H9 (cell line): ENCODE data around the gene MAD1L1. TPM values are rescaled to one million over a fixed set of nuclear protein-coding genes. Genes with fewer than 3 reads are reported as not detected.

ENCODE experiments used
- DNase-seq: peaks from one replicate; pipeline ENCODE4 v3.0.0-alpha.2; 2017
- H2AFZ ChIP-seq: one replicate; pipeline ENCODE4 v1.6.1; 2013; ENCODE audit warnings: mild to moderate bottlenecking, low read length, control low read depth, moderate library complexity
- H2AK5ac ChIP-seq: 2 replicates; pipeline ENCODE4 v1.6.1; 2013; ENCODE audit warnings: low read length, control low read depth, mixed read lengths; ENCODE audit not compliant: insufficient read length
- H2BK120ac ChIP-seq: one replicate; pipeline ENCODE4 v1.6.1; 2013; ENCODE audit warnings: low read depth, mild to moderate bottlenecking, low read length, control low read depth, inconsistent platforms; ENCODE audit not compliant: poor library complexity, severe bottlenecking
- H2BK12ac ChIP-seq: 2 replicates; pipeline ENCODE4 v1.6.1; 2013; ENCODE audit warnings: low read length, control low read depth, mixed read lengths, low read depth; ENCODE audit not compliant: insufficient read length
- H2BK15ac ChIP-seq: 2 replicates; pipeline ENCODE4 v1.6.1; 2013; ENCODE audit warnings: low read depth, low read length, control low read depth
- H2BK20ac ChIP-seq: one replicate; pipeline ENCODE4 v1.6.1; 2013; ENCODE audit warnings: low read depth, mild to moderate bottlenecking, low read length, control low read depth, inconsistent platforms; ENCODE audit not compliant: poor library complexity, severe bottlenecking
- H2BK5ac ChIP-seq: 2 replicates; pipeline ENCODE4 v1.6.1; 2013; ENCODE audit warnings: low read length, control low read depth, mixed read lengths; ENCODE audit not compliant: insufficient read length
- H3K14ac ChIP-seq: 2 replicates; pipeline ENCODE4 v1.6.1; 2013; ENCODE audit warnings: low read length, control low read depth; ENCODE audit not compliant: insufficient read depth
- H3K18ac ChIP-seq: 2 replicates; pipeline ENCODE4 v1.6.1; 2013; ENCODE audit warnings: low read depth, mild to moderate bottlenecking, mixed read lengths, low read length, control low read depth; ENCODE audit not compliant: insufficient read length
- H3K23ac ChIP-seq: 2 replicates; pipeline ENCODE4 v1.6.1; 2013; ENCODE audit warnings: low read length, control low read depth, mixed read lengths, low read depth; ENCODE audit not compliant: insufficient read length
- H3K23me2 ChIP-seq: 2 replicates; pipeline ENCODE4 v1.6.1; 2013; ENCODE audit warnings: low read depth, mild to moderate bottlenecking, mixed read lengths, low read length, control low read depth; ENCODE audit not compliant: insufficient read length, poor library complexity, severe bottlenecking
- H3K27ac ChIP-seq: 2 replicates; pipeline ENCODE4 v1.5.1; 2013; ENCODE audit warnings: low read length, control low read depth, mixed read lengths, low read depth; ENCODE audit not compliant: insufficient read length
- H3K27me3 ChIP-seq: 2 replicates; pipeline ENCODE4 v1.6.1; 2013; ENCODE audit warnings: low read length, control low read depth, inconsistent platforms; ENCODE audit not compliant: insufficient read depth
- H3K4ac ChIP-seq: 2 replicates; pipeline ENCODE4 v1.6.1; 2013; ENCODE audit warnings: low read depth, mild to moderate bottlenecking, control low read depth, inconsistent platforms, low read length, moderate library complexity
- H3K4me1 ChIP-seq: 2 replicates; pipeline ENCODE4 v1.6.1; 2013; ENCODE audit warnings: low read length, control low read depth, inconsistent platforms; ENCODE audit not compliant: insufficient read depth
- H3K4me2 ChIP-seq: 2 replicates; pipeline ENCODE4 v1.6.1; 2013; ENCODE audit warnings: low read length, control low read depth, mixed read lengths; ENCODE audit not compliant: insufficient read length, insufficient read depth
- H3K56ac ChIP-seq: 2 replicates; pipeline ENCODE4 v1.6.1; 2013; ENCODE audit warnings: low read depth, mild to moderate bottlenecking, mixed read lengths, low read length, control low read depth; ENCODE audit not compliant: insufficient read length
- H3K79me1 ChIP-seq: 2 replicates; pipeline ENCODE4 v1.6.1; 2013; ENCODE audit warnings: low read depth, mild to moderate bottlenecking, moderate library complexity, low read length, control low read depth, inconsistent platforms; ENCODE audit not compliant: insufficient read depth, poor library complexity, severe bottlenecking
- H3K79me2 ChIP-seq: 2 replicates; pipeline ENCODE4 v1.6.1; 2013; ENCODE audit warnings: low read length, control low read depth, inconsistent platforms; ENCODE audit not compliant: insufficient read depth
- H3K9ac ChIP-seq: 2 replicates; pipeline ENCODE4 v1.6.1; 2013; ENCODE audit warnings: low read length, control low read depth, mixed read lengths; ENCODE audit not compliant: insufficient read length; ENCODE audit errors: extremely low read depth
- H3K9me3 ChIP-seq: one replicate; pipeline ENCODE4 v1.6.1; 2013; ENCODE audit warnings: low read depth, low read length, inconsistent platforms; ENCODE audit not compliant: control insufficient read depth
- H3T11ph ChIP-seq: one replicate; pipeline ENCODE4 v1.6.1; 2013; ENCODE audit warnings: mild to moderate bottlenecking, low read length, control low read depth, inconsistent platforms
- H4K20me1 ChIP-seq: one replicate; pipeline ENCODE4 v1.6.1; 2013; ENCODE audit not compliant: control insufficient read depth, insufficient read length, insufficient read depth
- H4K5ac ChIP-seq: 2 replicates; pipeline ENCODE4 v1.6.1; 2013; ENCODE audit warnings: low read depth, mild to moderate bottlenecking, mixed read lengths, low read length, control low read depth; ENCODE audit not compliant: insufficient read length
- H4K8ac ChIP-seq: replicated peaks from 2 replicates; pipeline ENCODE4 v1.6.1; 2013; ENCODE audit warnings: low read length, control low read depth, mixed read lengths, low read depth; ENCODE audit not compliant: insufficient read length
- H4K91ac ChIP-seq: 2 replicates; pipeline ENCODE4 v1.6.1; 2013; ENCODE audit warnings: low read depth, mild to moderate bottlenecking, moderate library complexity, mixed read lengths, low read length, control low read depth; ENCODE audit not compliant: insufficient read length
- H3K27ac Mint-ChIP-seq, 3 experiments: 2 replicates in 2 of 3; 3 replicates in 1 of 3; pipeline ENCODE4 v1.8.0; 2020 to 2021; ENCODE audit warnings: mixed read lengths in 3 of 3, mild to moderate bottlenecking in 1 of 3, moderate library complexity in 1 of 3
- H3K27me3 Mint-ChIP-seq: 2 replicates; pipeline ENCODE4 v1.8.0; 2021; ENCODE audit warnings: low read depth, mild to moderate bottlenecking, moderate library complexity, mixed read lengths
- H3K36me3 Mint-ChIP-seq, 3 experiments: 2 replicates in 2 of 3; 3 replicates in 1 of 3; pipeline ENCODE4 v1.8.0; 2020 to 2021; ENCODE audit warnings: low read depth in 3 of 3, mixed read lengths in 3 of 3; ENCODE audit not compliant: insufficient read depth in 1 of 3
- H3K4me1 Mint-ChIP-seq, 2 experiments: 2 replicates each; pipeline ENCODE4 v1.8.0; 2020; ENCODE audit warnings: mixed read lengths in 2 of 2
- H3K4me3 Mint-ChIP-seq, 2 experiments: 2 replicates in 1 of 2; 3 replicates in 1 of 2; pipeline ENCODE4 v1.8.0; 2020 to 2021; ENCODE audit warnings: mild to moderate bottlenecking in 2 of 2, mixed read lengths in 2 of 2, moderate library complexity in 1 of 2
- H3K9me3 Mint-ChIP-seq, 2 experiments: 2 replicates in 1 of 2; 3 replicates in 1 of 2; pipeline ENCODE4 v1.8.0; 2020; ENCODE audit warnings: mild to moderate bottlenecking in 2 of 2, mixed read lengths in 2 of 2, moderate library complexity in 1 of 2
- CTCF ChIP-seq: fragments of 200-600 bp; sonication (generic); conservative IDR thresholded peaks from 3 replicates; pipeline ENCODE4 v1.8.0; 2021; ENCODE audit warnings: antibody characterized with exemption, mild to moderate bottlenecking
- WGBS: extraction: QIAGEN DNeasy Blood & Tissue Kit; methylation state at CpG from one replicate; pipeline ENCODE4 v1.1.7; 2013; ENCODE audit warnings: missing lambda C conversion rate, low lambda C conversion rate, mixed read lengths; ENCODE audit not compliant: insufficient read length; ENCODE audit errors: extremely low coverage; 5-methylcytosine and 5-hydroxymethylcytosine counted together
- total RNA-seq: library from RNA; stranded (reverse); gene quantifications from 2 replicates; pipeline ENCODE4 v1.2.1, GENCODE V29; 2021

The MAD1L1 gene
- total RNA-seq, 1 experiment from 2014 or later: 39.0 TPM

- H3K9ac ChIP-seq: no peak overlapping the region
- no CpG with 5 or more reads among the region's 16 CpGs for WGBS
- H3K9me3 ChIP-seq: no peaks in the 10 kb centered on the region
- H3K4ac ChIP-seq: no peak overlapping the region
- H3K9me3 Mint-ChIP-seq: no peaks in the 10 kb centered on the region; a peak in 1 of 5 replicates
- H2BK5ac ChIP-seq: no peak overlapping the region
- no peak overlapping the region for H2BK12ac ChIP-seq
- H3K23ac ChIP-seq: no peak overlapping the region
- H2BK20ac ChIP-seq: no peak overlapping the region
- TF ChIP-seq CTCF: no peak
- no peak overlapping the region for H3K56ac ChIP-seq
- no peak overlapping the region for H2AK5ac ChIP-seq
- no peak overlapping the region for H4K8ac ChIP-seq
- no peak overlapping the region for H2AFZ ChIP-seq
- no peak overlapping the region for H4K91ac ChIP-seq
- H3K79me1 ChIP-seq: no peaks in the 10 kb centered on the region
- no peaks in the 10 kb centered on the region for H3K23me2 ChIP-seq
- H4K20me1 ChIP-seq: no peaks in the 10 kb centered on the region
- DNase-seq: no peak
- H2BK120ac ChIP-seq: no peak overlapping the region
- no peak overlapping the region for H2BK15ac ChIP-seq
- H3K27me3 Mint-ChIP-seq: no peaks in the 10 kb centered on the region
- no peak overlapping the region for H3K14ac ChIP-seq
- no peak overlapping the region for H3K27ac ChIP-seq
- peaks cover 23 to 41% (median 40%) of the 10 kb centered on the region in 3 experiments; a peak in 6 of 7 replicates for H3K36me3 Mint-ChIP-seq
- no peak overlapping the region for H3K4me3 Mint-ChIP-seq
- no peak overlapping the region for H3K18ac ChIP-seq
- H3T11ph ChIP-seq: no peak overlapping the region
- H3K4me1 Mint-ChIP-seq: no peaks in the 10 kb centered on the region
- H3K4me2 ChIP-seq: no peak overlapping the region
- peak overlapping the region in 2 of 3 experiments; percentile 41 to 49; a peak in 3 of 7 replicates for H3K27ac Mint-ChIP-seq
- H3K79me2 ChIP-seq: no peaks in the 10 kb centered on the region
- no peaks in the 10 kb centered on the region for H3K4me1 ChIP-seq
- no peak overlapping the region for H4K5ac ChIP-seq
- no peaks in the 10 kb centered on the region for H3K27me3 ChIP-seq
Measured at GRCh38 chr7:2205036-2205780, 27.5 kb downstream of the MAD1L1 start.
